ENCODE measurements around the gene THAP4. TPM values are rescaled to one million over a fixed set of nuclear protein-coding genes. Genes with fewer than 3 reads are reported as not detected.
A peak's percentile ranks its signal among the peaks of the same experiment; 100 is the strongest.
"Not testable (repeated sequence)": the region's sequence is repeated elsewhere in the genome, so short reads cannot be mapped to it uniquely, and the experiment has no call there.

THAP4 gene
- total RNA-seq, 1 donor from 2014 or later: 51.6 TPM

DNA sequence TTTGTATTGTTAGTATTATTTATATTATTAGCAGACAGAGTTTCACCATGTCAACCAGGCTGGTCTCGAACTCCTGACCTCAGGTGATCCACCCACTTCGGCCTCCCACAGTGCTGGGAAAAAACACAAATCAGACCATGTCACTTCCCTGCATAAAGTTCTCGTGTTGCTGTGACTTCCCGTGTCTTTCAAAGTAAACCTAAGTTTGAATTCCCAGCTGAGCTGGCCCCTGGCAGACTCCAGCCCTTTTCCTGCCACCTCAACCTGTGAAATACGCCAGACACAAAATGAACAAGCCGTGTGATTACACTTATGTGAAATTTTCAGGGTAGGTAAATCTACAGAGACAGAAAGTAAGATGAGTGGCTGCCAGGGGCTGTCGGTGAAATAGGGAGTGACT, 70.5 kb downstream of the THAP4 start:
- peaks cover 39% of the 10 kb centered on the region for H3K4me1 Mint-ChIP-seq (ENCODE audit: unreplicated experiment)
- TF ChIP-seq, protein P1, sequence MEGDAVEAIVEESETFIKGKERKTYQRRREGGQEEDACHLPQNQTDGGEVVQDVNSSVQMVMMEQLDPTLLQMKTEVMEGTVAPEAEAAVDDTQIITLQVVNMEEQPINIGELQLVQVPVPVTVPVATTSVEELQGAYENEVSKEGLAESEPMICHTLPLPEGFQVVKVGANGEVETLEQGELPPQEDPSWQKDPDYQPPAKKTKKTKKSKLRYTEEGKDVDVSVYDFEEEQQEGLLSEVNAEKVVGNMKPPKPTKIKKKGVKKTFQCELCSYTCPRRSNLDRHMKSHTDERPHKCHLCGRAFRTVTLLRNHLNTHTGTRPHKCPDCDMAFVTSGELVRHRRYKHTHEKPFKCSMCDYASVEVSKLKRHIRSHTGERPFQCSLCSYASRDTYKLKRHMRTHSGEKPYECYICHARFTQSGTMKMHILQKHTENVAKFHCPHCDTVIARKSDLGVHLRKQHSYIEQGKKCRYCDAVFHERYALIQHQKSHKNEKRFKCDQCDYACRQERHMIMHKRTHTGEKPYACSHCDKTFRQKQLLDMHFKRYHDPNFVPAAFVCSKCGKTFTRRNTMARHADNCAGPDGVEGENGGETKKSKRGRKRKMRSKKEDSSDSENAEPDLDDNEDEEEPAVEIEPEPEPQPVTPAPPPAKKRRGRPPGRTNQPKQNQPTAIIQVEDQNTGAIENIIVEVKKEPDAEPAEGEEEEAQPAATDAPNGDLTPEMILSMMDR (IDR thresholded peaks at IDR 0.05): no peak
- H3K36me3 Mint-ChIP-seq (ENCODE audit: unreplicated experiment): peaks cover 5% of the 10 kb centered on the region
- DNase-seq (ENCODE audit: extremely low spot score, unreplicated experiment): no peak
- no peaks in the 10 kb centered on the region for H3K9me3 Mint-ChIP-seq (ENCODE audit: unreplicated experiment)
- H3K27ac Mint-ChIP-seq (ENCODE audit: unreplicated experiment): no peak overlapping the region
- no peaks in the 10 kb centered on the region for H3K27me3 Mint-ChIP-seq (ENCODE audit: unreplicated experiment)
- no peak overlapping the region for H3K4me3 Mint-ChIP-seq (ENCODE audit: unreplicated experiment)

DNA sequence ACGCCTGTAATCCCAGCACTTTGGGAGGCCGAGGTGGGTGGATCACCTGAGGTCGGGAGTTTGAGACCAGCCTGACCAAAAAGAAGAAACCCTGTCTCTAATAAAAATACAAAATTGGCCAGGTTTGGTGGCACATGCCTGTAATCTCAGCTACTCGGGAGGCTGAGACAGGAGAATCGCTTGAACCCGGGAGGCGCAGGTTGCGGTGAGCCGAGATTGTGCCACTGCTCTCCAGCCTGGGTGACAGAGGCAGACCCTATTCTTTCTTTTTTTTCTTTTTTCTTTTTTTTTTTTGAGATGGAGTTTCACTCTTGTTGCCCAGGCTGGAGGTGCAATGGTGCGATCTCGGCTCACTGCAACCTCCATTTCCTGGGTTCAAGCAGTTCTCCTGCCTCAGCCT, 70.9 kb downstream of the THAP4 start:
- peaks cover 35% of the 10 kb centered on the region for H3K4me1 Mint-ChIP-seq (ENCODE audit: unreplicated experiment)
- DNase-seq (ENCODE audit: extremely low spot score, unreplicated experiment); H3K27ac Mint-ChIP-seq (ENCODE audit: unreplicated experiment); H3K9me3 Mint-ChIP-seq (ENCODE audit: unreplicated experiment); H3K4me3 Mint-ChIP-seq (ENCODE audit: unreplicated experiment); H3K36me3 Mint-ChIP-seq (ENCODE audit: unreplicated experiment); H3K27me3 Mint-ChIP-seq (ENCODE audit: unreplicated experiment): not testable (repeated sequence)

DNA sequence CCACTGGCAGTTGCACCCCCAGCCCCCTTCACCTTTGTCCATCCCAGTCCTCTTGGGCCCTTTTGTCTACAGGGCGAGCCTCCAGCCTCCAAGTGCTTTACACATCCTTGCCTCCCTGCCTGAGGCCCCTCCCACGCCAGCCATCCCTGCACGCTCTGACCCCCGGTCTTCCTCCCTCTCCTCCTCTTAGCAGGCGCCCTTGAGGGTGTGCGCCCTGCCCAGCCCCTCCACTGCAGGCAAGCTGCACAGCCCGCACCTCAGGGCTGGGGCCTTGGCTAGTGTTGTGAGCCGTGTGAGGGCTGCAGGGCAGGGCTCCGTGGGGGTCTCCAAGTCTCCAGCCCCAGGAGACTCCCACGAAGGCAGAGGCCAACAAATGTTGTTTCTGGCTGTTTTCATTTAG, 71.5 kb downstream of the THAP4 start:
- Mint-ChIP-seq H3K27me3 (ENCODE audit: unreplicated experiment) (no peaks in the 10 kb centered on the region), H3K27ac (ENCODE audit: unreplicated experiment) (peak overlapping the region; percentile 23), H3K4me3 (ENCODE audit: unreplicated experiment) (no peak overlapping the region), H3K4me1 (ENCODE audit: unreplicated experiment) (peaks cover 39% of the 10 kb centered on the region), H3K9me3 (ENCODE audit: unreplicated experiment) (no peaks in the 10 kb centered on the region), H3K36me3 (ENCODE audit: unreplicated experiment) (peaks cover 5% of the 10 kb centered on the region)
- TF ChIP-seq, protein P1 (IDR thresholded peaks at IDR 0.05): no peak
- no peak for DNase-seq (ENCODE audit: extremely low spot score, unreplicated experiment)

DNA sequence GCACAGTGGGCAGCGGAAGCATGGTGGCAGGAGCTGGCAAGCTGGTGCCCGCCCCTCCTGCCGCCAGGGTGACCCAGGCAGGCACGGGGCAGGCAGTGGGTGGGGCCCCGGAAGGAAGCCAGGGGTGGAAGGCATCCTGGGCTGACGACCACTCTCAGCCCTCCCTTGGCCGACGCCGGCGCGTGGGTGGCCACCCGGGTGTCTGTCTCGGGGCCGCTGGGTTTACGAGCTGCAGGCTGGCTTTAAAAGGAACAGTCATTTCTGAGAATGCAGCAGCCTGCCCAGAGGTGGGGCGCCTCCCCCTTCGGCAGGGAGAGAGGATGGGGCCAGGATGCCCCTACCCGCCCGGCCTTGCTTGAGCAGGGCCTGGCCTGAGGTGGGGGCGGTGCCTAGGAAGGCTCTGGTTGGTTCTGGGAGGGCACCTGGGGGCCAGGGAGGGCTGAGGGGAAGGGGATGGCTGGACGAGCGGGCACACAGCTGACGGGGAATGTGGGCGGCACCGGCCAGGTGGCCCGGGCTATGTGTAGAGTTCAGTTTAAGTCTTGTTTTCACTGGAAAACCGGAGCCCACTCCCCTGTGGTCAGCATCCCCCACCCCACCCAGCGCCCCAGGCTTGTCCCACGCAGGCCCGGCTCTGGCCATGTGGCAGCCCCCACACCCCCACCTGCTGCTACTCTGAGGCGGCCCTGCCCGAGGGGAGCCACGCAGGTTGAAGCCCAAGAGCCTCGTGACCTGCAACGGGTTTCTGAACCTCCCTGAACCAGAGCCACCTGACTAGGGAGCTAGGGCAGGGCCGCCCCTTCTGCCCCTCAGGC, 72.2 kb downstream of the THAP4 start:
- no peak for DNase-seq (ENCODE audit: extremely low spot score, unreplicated experiment)
- Mint-ChIP-seq H3K9me3 (ENCODE audit: unreplicated experiment) (no peaks in the 10 kb centered on the region), H3K4me1 (ENCODE audit: unreplicated experiment) (peaks cover 43% of the 10 kb centered on the region), H3K27me3 (ENCODE audit: unreplicated experiment) (no peaks in the 10 kb centered on the region), H3K36me3 (ENCODE audit: unreplicated experiment) (peaks cover 5% of the 10 kb centered on the region), H3K27ac (ENCODE audit: unreplicated experiment) (no peak overlapping the region), H3K4me3 (ENCODE audit: unreplicated experiment) (no peak overlapping the region)
- TF ChIP-seq, protein P1 (IDR thresholded peaks at IDR 0.05): no peak

DNA sequence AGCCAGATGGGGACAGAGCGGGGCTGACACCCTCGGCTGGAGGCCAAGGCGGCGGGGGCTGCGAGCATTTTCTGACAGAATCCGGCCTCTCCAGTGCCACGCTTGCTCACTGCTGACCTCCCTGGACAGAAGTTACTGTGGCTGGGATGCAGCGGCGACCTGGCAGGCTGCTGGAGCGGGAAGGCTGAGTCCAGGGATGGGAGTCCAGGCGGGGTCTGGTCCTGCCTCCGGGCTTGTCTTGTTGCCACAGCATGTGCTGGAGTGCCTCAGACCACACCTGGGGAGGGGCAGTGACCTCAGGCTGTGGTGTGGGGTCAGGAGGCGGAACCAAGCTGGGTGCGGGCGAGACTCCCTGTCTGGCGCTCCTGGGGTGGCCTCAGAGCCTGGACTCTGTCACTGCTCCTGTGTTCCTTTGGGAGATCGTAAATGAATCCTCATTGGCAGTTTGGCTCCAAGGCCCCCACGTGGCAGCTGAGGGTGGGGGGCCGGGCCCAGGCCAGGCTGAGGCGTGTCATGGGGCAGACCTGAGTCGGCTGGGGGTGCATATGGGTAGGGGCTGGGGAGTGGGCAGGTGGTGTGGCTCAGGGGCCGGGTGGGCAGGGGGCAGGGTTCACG, 72.9 kb downstream of the THAP4 start:
- no peak for DNase-seq (ENCODE audit: extremely low spot score, unreplicated experiment)
- peaks cover 41% of the 10 kb centered on the region for H3K4me1 Mint-ChIP-seq (ENCODE audit: unreplicated experiment)

More for the DNA sequence above, 72.9 kb downstream of the THAP4 start:
- no peaks in the 10 kb centered on the region for H3K27me3 Mint-ChIP-seq (ENCODE audit: unreplicated experiment)
- H3K27ac Mint-ChIP-seq (ENCODE audit: unreplicated experiment): no peak overlapping the region
- TF ChIP-seq, protein P1 (IDR thresholded peaks at IDR 0.05): no peak
- peaks cover under 1% of the 10 kb centered on the region for H3K36me3 Mint-ChIP-seq (ENCODE audit: unreplicated experiment)
- no peaks in the 10 kb centered on the region for H3K9me3 Mint-ChIP-seq (ENCODE audit: unreplicated experiment)
- H3K4me3 Mint-ChIP-seq (ENCODE audit: unreplicated experiment): no peak overlapping the region
